Kidney epithelial cell (primary cell): ENCODE data around the gene PTPRS. TPM values are rescaled to one million over a fixed set of nuclear protein-coding genes. Genes with fewer than 3 reads are reported as not detected.
"Not testable (repeated sequence)": the region's sequence is repeated elsewhere in the genome, so short reads cannot be mapped to it uniquely, and the experiment has no call there.

Source experiments
- DNase-seq: peaks from one replicate; pipeline ENCODE4 v3.0.0-alpha.2; 2010; ENCODE audit warnings: low read depth
- H3K27me3 ChIP-seq: 2 replicates; pipeline ENCODE4 v1.6.0; 2011; ENCODE audit warnings: low read length; ENCODE audit not compliant: control insufficient read depth, insufficient read depth
- H3K36me3 ChIP-seq: 2 replicates; pipeline ENCODE4 v1.5.1; 2011; ENCODE audit warnings: low read length; ENCODE audit not compliant: control insufficient read depth, insufficient read depth
- H3K4me3 ChIP-seq: 2 replicates; pipeline ENCODE4 v1.5.1; 2011; ENCODE audit warnings: low read depth, mild to moderate bottlenecking, control low read depth, low read length
- total RNA-seq: library from RNA; depleted of rRNA; stranded (reverse); fragments of >200 nt; gene quantifications from 2 replicates; pipeline ENCODE4 v1.2.3, GENCODE V29; 2015
- TF ChIP-seq, protein P1 (sequence below): IDR thresholded peaks from 2 replicates; pipeline ENCODE4 v1.5.1; 2011; ENCODE audit warnings: mild to moderate bottlenecking, moderate library complexity, low read length, control low read depth, inconsistent platforms; ENCODE audit not compliant: insufficient read depth, poor library complexity, severe bottlenecking

PTPRS gene
- total RNA-seq, 1 donor from 2014 or later, result 58.2 TPM

DNA sequence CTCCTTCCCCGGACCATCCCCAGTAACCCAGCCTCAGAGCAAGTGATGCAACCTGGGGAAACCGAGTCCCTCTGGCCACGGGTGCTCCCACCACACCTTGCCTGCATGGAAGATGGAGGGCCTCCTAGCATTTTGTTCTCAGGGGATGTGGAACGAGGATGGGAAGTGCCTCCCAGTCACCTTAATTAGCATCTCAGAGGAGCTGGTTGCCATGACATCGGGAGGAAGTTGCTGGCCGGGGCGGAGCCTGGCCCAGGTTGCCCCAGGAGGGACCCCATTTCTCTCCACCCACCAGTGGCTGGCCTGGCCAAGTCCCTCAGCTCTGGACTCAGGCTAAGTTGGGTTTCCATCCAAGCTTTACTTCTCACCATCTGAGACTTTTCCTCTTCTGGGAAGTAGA is 24.1 kb upstream of the PTPRS start:
- Histone ChIP-seq H3K36me3 (no peaks in the 10 kb centered on the region), H3K4me3 (no peak overlapping the region), H3K27me3 (peaks cover 6% of the 10 kb centered on the region)
- TF ChIP-seq, protein P1, sequence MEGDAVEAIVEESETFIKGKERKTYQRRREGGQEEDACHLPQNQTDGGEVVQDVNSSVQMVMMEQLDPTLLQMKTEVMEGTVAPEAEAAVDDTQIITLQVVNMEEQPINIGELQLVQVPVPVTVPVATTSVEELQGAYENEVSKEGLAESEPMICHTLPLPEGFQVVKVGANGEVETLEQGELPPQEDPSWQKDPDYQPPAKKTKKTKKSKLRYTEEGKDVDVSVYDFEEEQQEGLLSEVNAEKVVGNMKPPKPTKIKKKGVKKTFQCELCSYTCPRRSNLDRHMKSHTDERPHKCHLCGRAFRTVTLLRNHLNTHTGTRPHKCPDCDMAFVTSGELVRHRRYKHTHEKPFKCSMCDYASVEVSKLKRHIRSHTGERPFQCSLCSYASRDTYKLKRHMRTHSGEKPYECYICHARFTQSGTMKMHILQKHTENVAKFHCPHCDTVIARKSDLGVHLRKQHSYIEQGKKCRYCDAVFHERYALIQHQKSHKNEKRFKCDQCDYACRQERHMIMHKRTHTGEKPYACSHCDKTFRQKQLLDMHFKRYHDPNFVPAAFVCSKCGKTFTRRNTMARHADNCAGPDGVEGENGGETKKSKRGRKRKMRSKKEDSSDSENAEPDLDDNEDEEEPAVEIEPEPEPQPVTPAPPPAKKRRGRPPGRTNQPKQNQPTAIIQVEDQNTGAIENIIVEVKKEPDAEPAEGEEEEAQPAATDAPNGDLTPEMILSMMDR, result no peak
- DNase-seq, result no peak

GRCh38 chr19:5361839-5362238 is 21.2 kb upstream of the PTPRS start:
- not testable (repeated sequence) for DNase-seq, H3K27me3 ChIP-seq, H3K4me3 ChIP-seq, H3K36me3 ChIP-seq

- TF ChIP-seq, protein P1, result no peak
Observed at GRCh38 chr19:5361407-5361806, 20.8 kb upstream of the PTPRS start.

GRCh38 chr19:5360003-5360780 is 19.6 kb upstream of the PTPRS start:
- peaks cover 10% of the 10 kb centered on the region for H3K27me3 ChIP-seq
- DNase-seq, result no peak
- H3K4me3 ChIP-seq, result no peak overlapping the region
- no peaks in the 10 kb centered on the region for H3K36me3 ChIP-seq
- TF ChIP-seq, protein P1, result no peak

More at GRCh38 chr19:5361407-5361806, 20.8 kb upstream of the PTPRS start:
- H3K27me3 ChIP-seq, result peaks cover 6% of the 10 kb centered on the region
- DNase-seq, result no peak
- no peak overlapping the region for H3K4me3 ChIP-seq
- no peaks in the 10 kb centered on the region for H3K36me3 ChIP-seq

DNA sequence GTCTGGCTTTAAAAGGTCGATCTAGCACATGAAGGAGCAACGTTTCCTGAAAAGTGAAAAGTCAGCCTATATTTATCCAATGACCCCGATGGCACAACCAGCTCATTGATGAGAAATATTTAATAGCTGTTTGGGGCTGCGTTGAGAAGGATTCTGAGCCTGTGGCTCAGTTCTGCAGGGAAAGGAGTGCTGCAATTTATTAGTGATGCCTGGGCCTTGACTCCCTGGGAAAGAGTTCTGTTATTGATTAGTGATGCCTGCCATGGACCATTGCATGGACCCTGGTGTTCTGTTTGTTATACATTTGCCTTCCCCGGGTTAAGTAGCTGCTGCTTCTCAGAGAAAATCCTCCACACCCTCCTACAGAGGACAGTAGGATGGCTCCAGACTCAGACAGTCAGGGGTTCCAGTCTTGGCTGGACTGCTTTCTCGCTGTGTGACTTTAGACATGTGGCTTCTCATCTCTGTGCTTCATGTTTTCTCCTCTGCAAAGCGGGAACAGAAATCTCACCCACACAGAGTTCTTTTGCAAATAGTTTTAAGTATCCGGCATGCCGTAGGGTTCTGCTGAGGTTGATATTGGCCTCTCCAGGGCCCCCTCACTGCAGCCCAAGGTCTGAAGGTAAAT is 17.7 kb upstream of the PTPRS start:
- Histone ChIP-seq H3K36me3 (no peaks in the 10 kb centered on the region), H3K27me3 (peaks cover 7% of the 10 kb centered on the region), H3K4me3 (no peak overlapping the region)
- TF ChIP-seq, protein P1, result no peak
- no peak for DNase-seq

- peaks cover 7% of the 10 kb centered on the region for H3K27me3 ChIP-seq
- no peak overlapping the region for H3K4me3 ChIP-seq
- TF ChIP-seq, protein P1, result no peak
- DNase-seq, result no peak
- no peaks in the 10 kb centered on the region for H3K36me3 ChIP-seq
Observed at GRCh38 chr19:5357584-5357983, 17.0 kb upstream of the PTPRS start.
